ENCODE measurements around the gene TFAM.

TFAM gene

DNA sequence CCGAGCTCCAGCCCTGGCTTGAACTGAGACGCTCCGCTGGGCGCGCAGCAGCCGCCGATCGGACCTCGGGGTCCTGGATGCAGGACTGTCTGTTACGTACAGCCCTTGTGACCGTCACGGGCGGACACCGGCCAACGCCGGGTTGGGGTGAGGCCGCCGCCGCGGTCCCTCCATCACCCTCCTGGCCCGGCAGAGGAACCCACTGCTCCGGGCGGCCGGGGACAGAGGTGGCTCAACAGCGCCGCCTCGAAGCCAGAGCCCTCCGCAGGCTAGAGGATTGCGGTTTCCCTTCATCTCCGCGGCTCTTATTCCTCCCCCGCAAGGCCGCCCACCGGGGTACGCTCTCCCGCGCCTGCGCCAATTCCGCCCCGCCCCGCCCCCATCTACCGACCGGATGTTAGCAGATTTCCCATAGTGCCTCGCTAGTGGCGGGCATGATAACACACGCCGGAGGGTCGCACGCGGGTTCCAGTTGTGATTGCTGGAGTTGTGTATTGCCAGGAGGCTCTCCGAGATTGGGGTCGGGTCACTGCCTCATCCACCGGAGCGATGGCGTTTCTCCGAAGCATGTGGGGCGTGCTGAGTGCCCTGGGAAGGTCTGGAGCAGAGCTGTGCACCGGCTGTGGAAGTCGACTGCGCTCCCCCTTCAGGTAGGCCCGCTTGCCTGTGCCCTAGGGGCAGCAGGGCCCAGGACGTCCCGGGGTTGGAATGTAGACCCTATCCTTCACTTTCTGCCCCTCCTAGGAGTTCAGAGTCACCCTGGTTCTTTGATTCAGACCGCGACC, at the start of gene TFAM:
TFAM (plus strand) TSS at position 412 of the 785 bp plus-strand sequence; CDS start at position 550, 138 bp downstream.
- DNase-seq = peak; percentile 97

DNA sequence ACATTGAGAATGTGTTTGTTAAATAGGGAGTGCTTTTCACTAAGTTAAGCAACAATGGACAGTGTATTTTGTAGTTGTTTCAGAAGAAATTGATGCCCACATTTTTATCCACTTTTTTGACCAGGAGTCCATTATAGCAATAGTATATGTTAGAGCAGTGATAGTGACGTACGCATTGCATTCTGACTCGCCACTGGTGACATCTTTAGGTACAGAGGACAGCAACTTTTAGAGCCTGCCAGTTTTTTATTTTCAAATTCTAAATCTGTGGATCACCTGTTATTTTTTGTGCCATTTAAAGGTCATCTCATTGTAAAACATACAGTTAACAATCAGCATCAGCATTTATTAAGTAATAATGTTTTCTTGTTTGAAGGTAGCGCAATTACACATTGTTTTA, 49.0 kb upstream of the TFAM start:
- DNase-seq = no peak

DNA sequence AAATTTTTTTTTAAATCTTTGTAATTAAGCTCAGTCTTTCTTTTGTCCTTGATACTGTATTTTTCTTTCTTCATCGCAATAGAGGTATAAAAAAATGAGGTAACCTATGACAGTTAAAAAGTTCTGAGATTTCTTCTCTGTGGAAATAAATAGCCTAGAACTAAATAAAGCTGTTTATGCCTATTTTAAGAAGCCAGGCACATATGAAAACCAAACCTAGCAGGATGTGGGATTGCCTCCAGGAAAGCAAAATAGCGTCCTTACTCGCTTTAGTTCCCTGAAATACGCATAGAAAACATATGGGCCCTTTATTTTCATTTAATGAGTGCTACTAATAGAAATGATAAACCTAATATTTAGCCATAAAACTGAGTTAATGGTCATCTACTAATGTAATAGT, 43.8 kb upstream of the TFAM start:
- DNase-seq = no peak

DNA sequence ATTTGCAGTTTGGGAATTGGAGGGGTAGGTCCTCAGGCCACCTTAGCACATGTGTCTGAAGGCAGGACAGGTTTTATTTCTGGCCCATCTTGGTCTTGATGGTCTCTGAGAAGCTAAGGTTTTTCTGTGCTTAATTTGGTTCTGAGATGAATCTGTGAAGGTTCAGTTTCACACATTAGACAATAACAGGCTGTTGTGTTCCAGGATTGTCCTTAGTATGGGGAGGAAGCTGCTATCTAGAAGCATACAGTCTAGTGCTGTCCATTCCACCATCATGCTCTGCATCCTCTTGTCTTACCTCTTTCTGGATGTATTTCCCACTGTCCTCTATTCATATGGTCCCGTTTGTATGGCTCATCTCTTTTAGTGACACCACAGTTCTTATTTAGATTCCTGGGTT, 43.3 kb upstream of the TFAM start:
- DNase-seq = no peak

DNA sequence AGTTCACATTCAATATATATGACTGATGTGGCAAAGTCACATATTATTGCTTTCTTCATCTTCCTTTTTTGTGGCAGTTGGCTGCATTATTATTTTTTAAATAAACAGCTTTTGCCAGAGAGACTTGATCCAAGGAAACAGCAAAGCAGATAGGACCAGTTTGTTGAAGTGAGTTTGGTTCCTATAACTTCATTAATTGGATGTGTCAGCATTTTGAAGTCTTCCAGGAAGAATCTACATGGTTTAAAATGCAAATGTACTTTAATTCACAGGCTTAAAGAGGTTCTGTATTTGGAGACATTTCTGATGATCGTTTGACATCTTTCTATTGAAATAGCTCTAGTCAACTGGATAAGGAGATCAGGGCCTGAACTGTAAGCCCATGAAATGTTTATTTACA, 37.2 kb upstream of the TFAM start:
- DNase-seq = no peak

DNA sequence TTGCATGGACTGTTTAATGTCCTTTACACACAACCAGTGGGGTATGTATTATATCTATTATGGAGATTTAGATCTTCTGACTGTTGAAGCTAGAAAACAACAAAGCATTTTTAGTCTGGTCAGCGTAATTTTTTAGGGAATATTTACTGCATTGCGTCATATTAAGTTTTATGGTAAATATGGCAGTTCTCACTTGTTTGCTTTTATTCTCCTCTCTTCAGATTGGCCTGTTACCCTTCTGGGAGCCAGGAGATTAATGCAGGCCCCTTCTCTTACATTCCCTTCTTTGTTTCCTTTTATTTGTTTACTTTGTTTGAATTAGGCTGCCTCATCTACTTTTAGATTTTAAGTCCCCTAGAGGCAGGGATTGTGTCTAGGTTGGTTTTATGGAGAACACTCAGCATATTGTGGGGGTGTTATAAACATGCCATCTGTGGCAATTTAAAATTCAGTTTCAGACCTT, 36.6 kb upstream of the TFAM start:
- DNase-seq = no peak

DNA sequence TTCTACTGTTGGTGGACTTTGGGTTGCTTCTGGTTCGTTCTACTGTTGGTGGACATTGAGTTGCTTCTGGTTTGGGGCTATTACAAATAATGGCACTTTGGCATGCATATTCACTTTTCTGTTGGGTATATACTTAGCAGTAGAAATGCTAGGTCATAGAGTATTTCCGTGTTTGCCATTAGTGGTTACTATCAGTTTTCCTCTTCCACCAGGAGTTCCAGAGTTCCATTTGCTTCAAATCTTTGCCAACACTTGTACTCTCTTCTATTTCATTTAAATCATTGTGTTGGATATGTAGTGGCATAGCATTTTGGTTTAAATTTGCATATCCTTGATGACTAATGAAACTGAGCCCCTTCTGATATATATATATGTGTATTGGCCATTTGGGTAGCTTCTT, 35.2 kb upstream of the TFAM start:
- DNase-seq = no peak

DNA sequence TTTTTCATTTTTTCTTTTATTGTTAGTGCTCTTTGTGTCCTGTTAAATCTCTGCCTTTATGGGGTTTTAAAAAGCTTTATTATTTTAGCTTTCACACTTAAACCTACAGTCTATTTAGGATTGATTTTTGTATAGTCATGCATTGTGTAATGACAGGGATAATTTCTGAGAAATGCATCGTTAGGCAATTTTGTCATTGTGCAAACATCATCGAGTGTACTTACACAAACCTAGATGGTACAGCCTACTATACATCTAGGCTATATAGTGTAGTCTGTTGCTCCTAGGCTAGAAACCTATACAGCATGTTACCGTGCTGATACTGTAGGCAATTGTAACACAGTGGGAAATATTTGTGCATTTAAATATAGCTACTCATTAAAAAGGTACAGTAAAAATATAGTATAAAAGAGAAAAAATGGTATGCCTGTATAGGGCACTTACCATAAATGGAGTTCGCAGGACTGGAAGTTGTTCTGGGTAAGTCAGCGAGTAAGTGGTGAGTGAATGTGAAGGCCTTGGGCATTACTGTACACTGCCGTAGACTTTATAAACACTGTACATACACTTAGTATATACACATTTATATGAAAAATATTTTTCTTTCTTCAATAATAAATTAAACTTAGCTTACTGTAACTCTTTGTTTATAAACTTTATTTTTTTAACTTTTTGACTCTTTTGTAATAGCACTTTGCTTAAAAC, 34.4 kb upstream of the TFAM start:
- DNase-seq = no peak

DNA sequence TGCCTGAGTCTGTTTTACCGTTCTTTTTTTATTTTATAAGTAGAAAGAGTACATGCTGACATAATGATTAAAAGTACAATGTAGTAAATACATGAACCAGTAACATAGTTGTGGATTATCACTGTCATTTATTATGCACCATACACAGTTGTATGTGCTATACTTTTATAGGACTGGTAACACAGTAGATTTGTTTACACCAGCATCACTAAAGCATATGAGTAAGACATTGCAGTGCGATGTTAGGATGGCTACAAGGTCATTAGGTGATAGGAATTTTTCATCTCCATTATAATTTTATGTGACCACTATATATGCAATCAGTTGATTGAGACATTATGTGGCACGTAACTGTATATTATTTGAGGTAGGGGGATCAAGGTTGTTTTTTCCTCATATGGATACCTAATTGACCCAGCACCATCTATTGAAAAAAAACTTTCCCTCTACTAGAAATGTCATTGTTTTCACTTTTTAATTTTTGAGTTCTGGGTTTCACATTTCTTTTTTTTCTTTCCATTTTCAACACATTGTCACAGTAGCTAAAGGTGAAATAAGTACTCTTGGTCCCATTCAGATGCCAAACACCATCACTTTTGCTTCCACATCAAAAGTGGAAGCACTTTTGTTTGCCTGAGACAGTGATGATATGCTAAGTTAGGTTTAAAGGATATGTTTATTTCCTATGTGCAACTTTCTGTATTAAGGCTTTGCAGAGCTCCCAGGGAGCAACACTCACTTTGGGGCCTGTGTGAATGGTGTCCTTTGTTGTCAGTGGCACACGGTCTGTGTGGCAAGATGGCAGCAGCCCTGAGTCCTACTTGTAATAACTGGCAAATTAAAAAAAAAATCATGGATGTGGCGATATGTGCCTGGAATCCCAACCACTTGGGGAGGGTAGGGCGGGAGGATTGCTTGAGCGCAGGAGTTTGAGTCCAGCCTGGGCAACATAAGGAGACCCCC, 33.3 kb upstream of the TFAM start:
- DNase-seq = no peak

DNA sequence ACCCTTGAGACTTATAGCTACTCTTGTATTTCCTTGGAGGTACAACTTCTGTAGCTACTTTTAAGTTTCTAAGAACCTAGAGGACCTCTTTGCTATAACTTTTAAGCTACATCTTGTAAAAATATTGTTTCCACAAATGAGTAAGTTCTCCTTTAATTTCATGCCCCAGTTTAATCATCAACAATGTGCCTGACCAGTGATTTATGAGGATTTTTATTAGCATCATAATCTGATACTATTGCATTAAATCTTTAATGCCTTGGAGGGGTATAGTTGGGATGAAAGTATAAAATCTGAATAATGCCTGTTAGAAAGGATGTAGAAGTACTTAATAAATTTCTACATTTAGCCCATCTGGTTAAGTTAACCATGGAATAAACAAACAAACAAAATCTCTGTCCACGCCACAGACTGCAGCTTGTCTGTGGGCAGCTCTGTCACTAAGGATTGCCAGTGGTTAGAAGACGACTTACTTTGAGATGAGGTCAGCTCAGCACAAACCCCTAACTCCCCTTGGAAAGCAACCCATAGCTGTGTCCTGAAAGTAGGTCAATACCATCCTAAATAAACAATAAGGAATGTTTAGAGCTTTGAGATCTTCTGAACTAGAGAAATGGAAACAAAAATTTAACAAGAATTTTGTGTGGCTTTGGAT, 32.1 kb upstream of the TFAM start:
- DNase-seq = no peak

DNA sequence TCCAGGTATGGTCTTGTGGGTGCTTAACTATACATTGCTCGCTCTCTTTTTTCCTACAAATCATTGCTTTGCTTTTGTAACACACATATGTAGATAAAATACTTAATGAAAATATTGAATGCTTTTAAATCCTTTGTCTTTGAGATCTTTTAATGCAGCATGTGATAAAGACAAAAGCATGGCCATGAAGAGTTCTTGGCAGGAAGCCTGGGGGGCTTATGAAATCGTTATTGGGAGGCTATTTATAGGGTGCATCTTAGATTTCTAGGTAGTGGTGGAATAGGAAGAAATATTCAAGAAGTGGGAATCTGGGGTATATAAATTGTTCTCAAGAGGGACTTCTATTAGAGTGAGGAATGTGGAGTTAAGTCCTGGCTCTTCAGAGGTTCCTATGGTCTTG, 28.5 kb upstream of the TFAM start:
- DNase-seq = no peak

DNA sequence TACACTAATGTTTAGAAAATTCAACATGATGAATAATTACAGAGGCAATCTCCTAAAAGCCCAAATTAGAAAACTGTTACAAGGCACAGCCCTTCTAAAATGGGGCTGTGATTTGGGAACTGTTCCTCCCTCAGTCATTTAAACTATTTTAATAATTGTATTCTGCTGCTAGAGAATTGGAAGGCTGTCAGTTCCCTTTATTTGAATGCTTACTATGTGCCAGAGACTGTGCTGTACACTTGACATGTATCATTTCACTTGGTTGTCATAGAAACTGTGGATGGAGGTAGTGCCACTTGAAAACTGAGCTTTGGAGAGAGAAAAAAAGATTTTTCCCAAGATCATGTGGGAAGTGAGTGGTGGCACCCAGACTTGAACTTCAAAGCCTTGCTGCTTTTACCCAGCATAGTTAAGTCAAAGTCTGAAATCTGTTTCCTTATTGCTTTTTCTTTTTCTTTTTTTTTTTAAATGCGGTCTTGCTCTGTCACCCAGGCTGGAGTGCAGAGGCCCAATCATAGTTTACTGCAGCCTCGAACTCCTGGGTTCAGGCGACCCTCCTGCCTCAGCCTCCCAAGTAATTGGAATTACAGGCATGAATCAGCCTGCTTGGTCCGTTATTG, 26.8 kb upstream of the TFAM start:
- no peak for DNase-seq

DNA sequence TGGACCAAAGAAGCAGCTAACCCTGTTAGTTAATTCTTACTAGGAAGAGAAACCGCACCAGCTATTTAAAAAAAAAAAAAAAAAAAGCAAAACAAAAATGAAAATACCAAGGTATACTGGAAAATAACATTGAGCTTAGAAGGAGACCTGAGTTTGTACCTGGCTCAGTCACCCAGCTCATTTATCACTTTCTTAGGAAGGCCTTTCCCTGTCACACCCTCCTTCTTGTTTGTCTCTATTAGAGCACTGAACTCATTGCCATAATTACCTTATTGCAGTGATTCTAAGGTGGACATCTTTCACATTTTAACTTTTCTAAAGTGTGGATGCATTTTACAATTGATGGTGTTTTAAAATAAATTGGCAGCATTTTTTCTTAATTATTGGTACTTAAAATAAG, 26.3 kb upstream of the TFAM start:
- no peak for DNase-seq

DNA sequence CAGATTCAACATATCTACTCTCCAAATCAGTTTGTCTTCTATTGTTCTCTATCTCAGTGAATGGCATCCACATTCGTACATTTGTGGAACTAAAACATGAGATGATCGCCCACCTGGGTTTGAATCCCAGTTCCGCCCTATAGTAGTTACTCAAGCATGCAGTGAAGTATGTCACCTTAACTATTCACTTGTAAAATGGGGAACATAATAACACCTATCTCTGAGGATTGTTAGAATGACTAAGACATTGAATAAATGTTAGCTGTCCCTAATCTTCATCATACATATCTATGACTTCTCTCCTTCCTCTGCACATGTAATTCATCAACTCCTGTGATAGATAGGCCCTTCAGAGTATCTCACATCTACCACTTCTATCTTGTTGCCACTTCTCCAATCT, 25.7 kb upstream of the TFAM start:
- no peak for DNase-seq

DNA sequence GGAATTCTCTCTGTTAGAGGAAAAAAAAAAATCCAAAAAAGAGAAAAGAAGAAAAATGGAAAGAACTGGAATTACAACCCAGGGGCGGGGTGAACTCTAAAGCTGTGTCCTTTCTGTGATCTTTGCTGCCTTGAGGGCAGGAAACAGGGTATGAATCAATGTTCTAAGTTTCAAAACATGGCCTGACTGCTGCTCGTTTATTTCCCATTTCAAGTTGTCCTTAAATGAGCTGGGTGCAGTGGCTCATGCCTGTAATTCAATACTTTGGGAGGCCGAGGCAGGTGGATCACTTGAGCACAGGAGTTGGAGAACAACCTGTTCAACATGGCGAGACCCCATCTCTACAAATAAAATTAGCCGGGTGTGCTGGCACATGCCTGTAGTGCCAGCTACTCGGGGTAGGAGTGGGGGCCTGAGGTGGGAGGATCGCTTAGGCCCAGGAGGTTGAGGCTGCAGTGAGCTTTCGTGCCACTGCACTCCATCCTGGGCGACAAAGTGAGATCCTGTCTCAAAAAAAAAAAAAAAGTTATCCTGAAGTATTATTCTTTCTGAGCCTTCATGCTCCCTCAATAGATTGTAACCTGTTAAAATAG, 24.7 kb upstream of the TFAM start:
- DNase-seq = no peak

DNA sequence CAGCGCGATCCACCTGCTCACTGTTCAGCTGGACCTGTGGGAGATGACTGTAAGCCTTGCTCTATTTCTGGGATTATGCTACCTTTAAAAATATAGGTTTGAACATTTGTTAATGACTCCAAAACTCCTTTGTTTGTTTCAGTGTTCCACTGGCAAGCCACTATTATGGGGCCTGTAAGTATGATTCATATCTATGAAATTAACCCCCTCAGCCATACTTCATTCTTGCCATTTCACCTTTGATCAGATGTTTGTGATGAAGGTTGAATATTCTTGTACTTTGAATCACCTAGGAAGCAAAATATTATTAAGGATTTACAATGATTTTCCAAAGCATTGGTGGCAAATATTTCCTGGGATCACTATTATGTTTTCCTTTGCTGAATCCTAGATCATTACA, 23.9 kb upstream of the TFAM start:
- DNase-seq = no peak

DNA sequence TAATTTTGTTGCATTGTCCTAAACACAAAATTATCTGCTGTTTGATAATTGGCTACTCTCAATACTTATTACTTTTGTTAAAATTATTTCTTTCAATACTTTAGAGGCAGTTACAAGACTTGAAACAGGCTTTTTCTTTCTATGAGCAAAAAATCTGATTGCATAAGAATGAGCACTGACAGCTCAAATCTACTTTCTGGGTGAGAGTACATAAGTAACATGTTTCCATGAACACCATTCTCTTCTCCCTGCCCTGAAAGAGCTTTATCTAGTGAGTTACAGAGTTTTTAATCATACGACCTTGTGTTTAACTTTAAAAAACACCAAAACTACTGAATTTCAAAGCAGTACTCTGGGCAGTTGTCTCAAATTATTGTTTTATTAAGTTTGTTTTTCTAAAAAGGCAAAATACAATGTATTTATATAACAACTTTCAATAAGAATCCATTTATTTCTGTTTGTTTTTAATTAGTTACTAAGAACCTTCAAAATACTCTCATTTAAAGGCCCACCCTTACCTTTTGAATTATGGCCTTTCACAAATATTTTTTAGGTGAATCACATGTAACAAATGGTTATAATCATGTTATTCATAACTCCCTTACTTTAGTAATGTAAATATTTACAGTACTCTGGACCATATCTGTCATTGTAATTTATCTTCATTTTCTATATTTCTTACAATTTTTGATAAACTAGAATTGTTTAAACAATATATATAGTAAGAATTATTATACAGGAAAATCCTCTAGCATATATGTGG, 23.0 kb upstream of the TFAM start:
- DNase-seq = no peak

DNA sequence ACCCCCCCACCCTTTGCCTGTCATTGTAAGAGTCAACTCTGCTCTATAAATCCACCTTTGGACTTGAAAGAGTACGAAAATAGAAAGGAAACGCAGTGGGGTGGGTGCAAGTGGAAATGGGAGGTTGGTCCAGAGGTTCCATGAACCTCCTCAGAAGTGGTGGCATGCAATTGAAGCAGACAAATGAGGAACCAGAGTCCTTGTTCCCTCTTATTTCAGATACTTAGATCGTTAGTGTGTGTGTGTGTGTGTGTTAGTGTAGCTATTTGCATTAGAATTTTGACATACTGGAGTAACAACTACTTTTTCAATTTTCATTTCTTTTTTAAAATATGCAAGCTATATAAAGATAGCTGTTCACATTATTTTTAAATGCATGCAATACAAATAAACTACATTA, 18.1 kb upstream of the TFAM start:
- no peak for DNase-seq

DNA sequence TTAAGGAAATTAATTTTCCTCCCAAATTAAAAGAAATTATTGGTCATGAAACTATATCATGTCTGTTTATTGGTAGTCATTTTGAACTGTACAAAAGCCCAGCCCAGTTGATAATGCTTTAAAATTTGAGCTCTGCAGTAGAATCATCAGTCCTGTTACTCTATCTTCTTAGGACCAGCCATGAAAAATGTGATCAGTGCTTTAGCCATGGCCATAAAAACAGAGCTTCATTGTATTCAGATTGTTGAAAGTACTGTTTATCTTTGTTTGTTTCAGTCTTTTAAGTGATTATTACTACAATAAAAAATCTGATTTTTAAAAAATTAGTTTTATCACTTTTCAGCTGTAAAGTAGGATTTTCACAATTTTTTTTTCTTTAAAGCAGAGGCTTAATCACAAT, 13.7 kb upstream of the TFAM start:
- DNase-seq = no peak

DNA sequence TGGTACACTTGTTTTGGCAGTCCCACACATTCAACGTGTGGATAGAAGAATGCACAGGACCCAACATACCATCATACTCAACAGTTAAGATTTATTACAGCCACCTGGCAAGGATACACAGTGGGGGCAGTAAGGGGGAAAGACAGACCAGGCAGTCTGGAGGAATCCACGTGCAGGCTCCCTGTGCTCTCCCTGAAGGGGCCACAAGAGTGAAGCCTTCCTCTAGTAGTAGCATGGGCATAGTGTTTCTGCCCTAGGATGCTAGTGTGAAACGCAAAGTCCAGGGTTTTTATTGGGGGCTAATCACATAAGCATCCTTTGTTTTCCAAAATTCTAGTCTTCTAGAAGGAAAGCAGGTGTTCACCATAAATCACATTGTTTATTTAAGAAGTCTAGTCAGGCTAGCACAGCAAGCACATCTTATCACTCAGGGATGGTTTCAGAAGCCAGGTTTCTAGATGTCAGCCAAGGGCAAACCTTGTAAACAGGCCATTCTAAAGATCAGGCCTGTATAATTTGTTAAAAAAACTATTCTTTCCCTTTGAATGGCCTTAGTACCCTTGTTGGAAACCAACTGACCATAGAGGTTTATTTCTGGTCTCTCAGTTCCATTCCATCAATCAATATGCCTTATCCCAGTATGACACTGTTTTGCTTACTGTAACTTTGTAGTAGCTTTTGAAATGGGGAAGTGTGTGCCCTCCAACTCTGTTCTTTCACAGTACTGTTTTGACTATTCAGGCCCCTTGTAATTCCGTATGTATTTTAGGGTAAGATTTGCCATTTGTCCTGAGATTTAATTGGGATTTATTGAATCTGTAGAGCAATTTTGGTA, 12.4 kb upstream of the TFAM start:
- DNase-seq = no peak

Measured in activated CD4-positive, CD25-positive, alpha-beta regulatory T cell treated with anti-CD3 and anti-CD28 coated beads, Interleukin-2, amount 50 U/mL, for 72 hours (primary cell).